ENCODE results near the gene VMP1. TPM values are rescaled to one million over a fixed set of nuclear protein-coding genes. Genes with fewer than 3 reads are reported as not detected.

VMP1 gene
- total and polyA plus RNA-seq, 2 of the 4 experiments (the other 2 are of a cell fraction), result 89.8 to 197 TPM

GRCh38 chr17:59733697-59734096, 26.2 kb downstream of the VMP1 start:
- intact Hi-C loops (cut with micrococcal nuclease), result no loop called here
- H3K9me1 ChIP-seq (ENCODE audit: insufficient read depth, low read length), result peaks cover 2% of the 10 kb centered on the region; the same call in 1 of the 2 replicates
- no peaks in the 10 kb centered on the region for H4K20me1 ChIP-seq (ENCODE audit: insufficient read depth, low read length)
- H3K27me3 ChIP-seq (ENCODE audit: control insufficient read depth, insufficient read depth, low read length), result no peaks in the 10 kb centered on the region
- no peak overlapping the region for H3K27ac ChIP-seq (ENCODE audit: insufficient read depth, low read length)
- H3K23ac ChIP-seq (ENCODE audit: low read depth, low read length), result no peak overlapping the region
- H3K56ac ChIP-seq (ENCODE audit: extremely low read depth, insufficient read depth, low read length), result no peak overlapping the region
- peaks cover 3% of the 10 kb centered on the region for H3K36me3 ChIP-seq (ENCODE audit: control insufficient read depth, insufficient read depth, low read length)
- no peak for TF ChIP-seq POLR2A (IDR thresholded peaks at IDR 0.05; ENCODE audit: low read depth, low read length)
- no peak for TF ChIP-seq SMC3 (IDR thresholded peaks at IDR 0.05; ENCODE audit: low read depth, low read length)
- TF ChIP-seq RFX5 (IDR thresholded peaks at IDR 0.05; ENCODE audit: low read depth, low read length), result no peak
- no peak for TF ChIP-seq MAFK (IDR thresholded peaks at IDR 0.05; ENCODE audit: low read depth, low read length)
- TF ChIP-seq CEBPB (IDR thresholded peaks at IDR 0.05; ENCODE audit: low read depth, low read length), result no peak
- TF ChIP-seq USF2 (IDR thresholded peaks at IDR 0.05; ENCODE audit: low read depth, low read length), result no peak
- no peak for TF ChIP-seq RCOR1 (IDR thresholded peaks at IDR 0.05; ENCODE audit: insufficient replicate concordance, low read length)
- no peak for TF ChIP-seq ELK1 (IDR thresholded peaks at IDR 0.05; ENCODE audit: borderline replicate concordance, low read depth, low read length)
- TF ChIP-seq MXI1 (IDR thresholded peaks at IDR 0.05; ENCODE audit: borderline replicate concordance, low read depth, low read length), result no peak
- no peaks in the 10 kb centered on the region; the same call in 1 of the 2 replicates for H3K4me1 ChIP-seq (ENCODE audit: control insufficient read depth, insufficient read depth, low read length)
- no peaks in the 10 kb centered on the region for H3K9me3 ChIP-seq (ENCODE audit: control insufficient read depth, insufficient read depth, low read length)
- no peak overlapping the region for H3K9ac ChIP-seq (ENCODE audit: low read depth, low read length)
- H3K4me2 ChIP-seq (ENCODE audit: low read depth, low read length), result no peak overlapping the region
- H3K79me1 ChIP-seq (ENCODE audit: low read depth in 1 of 2, low read length in 2 of 2), result peaks cover 12 to 48% of the 10 kb centered on the region in 2 experiments
- H2BK120ac ChIP-seq (ENCODE audit: low read depth, low read length), result no peak overlapping the region
- no peak for ATAC-seq (ENCODE audit: low read depth)
- no CpG with 5 or more reads among the region's 2 CpGs for WGBS, 2 experiments (ENCODE audit: extremely low coverage in 2 of 2, insufficient read length in 1 of 2)
- no peak overlapping the region for H3K18ac ChIP-seq (ENCODE audit: low read depth, low read length)
- no peak overlapping the region for H4K91ac ChIP-seq (ENCODE audit: insufficient read depth, low read depth, low read length)
- H2AK5ac ChIP-seq (ENCODE audit: low read depth, low read length), result no peak overlapping the region
- dilution Hi-C loops (cut with HindIII; ENCODE audit: low sequenced_read_pairs, unreplicated experiment), result no loop called here
- no peak overlapping the region for H4K5ac ChIP-seq (ENCODE audit: low read depth, low read length)
- BruUV-seq (replicated peaks), result no TSS peak
- no peak overlapping the region for H3K14ac ChIP-seq (replicated peaks; ENCODE audit: low read depth, low read length)
- no peak overlapping the region for H2BK15ac ChIP-seq (ENCODE audit: low read depth, low read length)
- ChIA-PET POLR2A (ENCODE audit: unreplicated experiment) (no interaction called here), CTCF (no interaction called here)
- H2AFZ ChIP-seq (replicated peaks; ENCODE audit: low read length, poor library complexity), result no peak overlapping the region
- H3K4ac ChIP-seq (ENCODE audit: low read depth, low read length), result no peak overlapping the region
- H2AK9ac ChIP-seq (replicated peaks; ENCODE audit: low read depth, low read length, poor library complexity), result no peak overlapping the region
- no peak for DNase-seq
- H4K8ac ChIP-seq (ENCODE audit: low read depth in 2 of 2, low read length in 2 of 2), result no peak overlapping the region
- H2BK5ac ChIP-seq (ENCODE audit: low read depth, low read length, poor library complexity, severe bottlenecking), result no peak overlapping the region
- H2BK20ac ChIP-seq (ENCODE audit: low read depth, low read length), result no peak overlapping the region
- in situ Hi-C loops (cut with MboI; ENCODE audit: low sequenced_read_pairs), result no loop called here
- no peak overlapping the region for H3K4me3 ChIP-seq (ENCODE audit: insufficient read depth, low read depth, low read length)

All from IMR-90 (cell line).